GM12864 (cell line): Measurements from ENCODE around the gene NIPAL3.
"Not testable (repeated sequence)": the region's sequence is repeated elsewhere in the genome, so short reads cannot be mapped to it uniquely, and the experiment has no call there.

ENCODE experiments used
- DNase-seq: peaks from one replicate; pipeline ENCODE4 v3.0.0-alpha.2; 2011; ENCODE audit warnings: low read depth
- H3K4me3 ChIP-seq: 2 replicates; pipeline ENCODE4 v1.5.1; 2011; ENCODE audit warnings: mild to moderate bottlenecking, low read depth, low read length, control low read depth
- TF ChIP-seq, protein P1 (sequence below): IDR thresholded peaks from 2 replicates; pipeline ENCODE4 v1.5.1; 2011; ENCODE audit warnings: low read depth, mild to moderate bottlenecking, moderate library complexity, low read length, control low read depth, inconsistent platforms; ENCODE audit errors: missing control alignments

Gene NIPAL3

DNA sequence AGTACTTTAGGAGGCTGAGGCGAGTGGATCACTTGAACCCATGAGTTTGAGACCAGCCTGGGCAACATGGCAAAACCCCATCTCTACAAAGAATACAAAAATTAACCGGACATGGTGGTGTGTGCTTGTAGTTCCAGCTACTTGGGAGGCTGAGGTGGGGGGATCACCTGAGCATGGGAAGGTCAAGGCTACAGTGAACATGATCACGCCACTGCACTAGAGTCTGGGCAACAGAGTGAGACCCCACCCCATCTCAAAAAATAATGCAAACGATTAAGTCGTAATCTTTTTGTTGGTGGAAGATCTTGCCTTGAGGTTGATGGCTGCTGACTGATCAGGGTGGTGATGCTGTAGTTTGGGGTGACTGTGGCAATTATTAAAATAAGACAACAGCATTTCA lies 93.3 kb downstream of the NIPAL3 start:
- TF ChIP-seq, protein P1, sequence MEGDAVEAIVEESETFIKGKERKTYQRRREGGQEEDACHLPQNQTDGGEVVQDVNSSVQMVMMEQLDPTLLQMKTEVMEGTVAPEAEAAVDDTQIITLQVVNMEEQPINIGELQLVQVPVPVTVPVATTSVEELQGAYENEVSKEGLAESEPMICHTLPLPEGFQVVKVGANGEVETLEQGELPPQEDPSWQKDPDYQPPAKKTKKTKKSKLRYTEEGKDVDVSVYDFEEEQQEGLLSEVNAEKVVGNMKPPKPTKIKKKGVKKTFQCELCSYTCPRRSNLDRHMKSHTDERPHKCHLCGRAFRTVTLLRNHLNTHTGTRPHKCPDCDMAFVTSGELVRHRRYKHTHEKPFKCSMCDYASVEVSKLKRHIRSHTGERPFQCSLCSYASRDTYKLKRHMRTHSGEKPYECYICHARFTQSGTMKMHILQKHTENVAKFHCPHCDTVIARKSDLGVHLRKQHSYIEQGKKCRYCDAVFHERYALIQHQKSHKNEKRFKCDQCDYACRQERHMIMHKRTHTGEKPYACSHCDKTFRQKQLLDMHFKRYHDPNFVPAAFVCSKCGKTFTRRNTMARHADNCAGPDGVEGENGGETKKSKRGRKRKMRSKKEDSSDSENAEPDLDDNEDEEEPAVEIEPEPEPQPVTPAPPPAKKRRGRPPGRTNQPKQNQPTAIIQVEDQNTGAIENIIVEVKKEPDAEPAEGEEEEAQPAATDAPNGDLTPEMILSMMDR, result no peak
- no peak for DNase-seq
- H3K4me3 ChIP-seq, result no peak overlapping the region

DNA sequence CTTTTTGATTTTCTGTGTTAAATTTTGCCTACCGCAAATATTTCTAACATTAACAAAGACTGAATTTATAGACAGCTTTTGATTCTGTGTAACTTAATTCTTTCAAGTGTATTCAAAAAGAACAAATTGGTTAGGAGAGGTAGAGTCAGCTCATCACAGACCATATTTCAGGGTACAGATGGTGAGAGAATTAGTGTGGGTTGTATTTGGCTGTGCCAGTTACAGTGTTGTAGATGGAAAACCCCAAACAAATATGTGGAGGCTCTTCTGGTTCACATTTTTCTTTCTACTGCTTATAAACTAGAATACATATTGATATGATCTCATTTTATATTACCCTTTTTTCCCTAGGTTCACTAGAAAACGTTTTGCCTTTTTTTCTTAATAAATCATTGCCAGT lies 98.1 kb downstream of the NIPAL3 start:
- no peak overlapping the region for H3K4me3 ChIP-seq
- TF ChIP-seq, protein P1, result no peak
- no peak for DNase-seq

DNA sequence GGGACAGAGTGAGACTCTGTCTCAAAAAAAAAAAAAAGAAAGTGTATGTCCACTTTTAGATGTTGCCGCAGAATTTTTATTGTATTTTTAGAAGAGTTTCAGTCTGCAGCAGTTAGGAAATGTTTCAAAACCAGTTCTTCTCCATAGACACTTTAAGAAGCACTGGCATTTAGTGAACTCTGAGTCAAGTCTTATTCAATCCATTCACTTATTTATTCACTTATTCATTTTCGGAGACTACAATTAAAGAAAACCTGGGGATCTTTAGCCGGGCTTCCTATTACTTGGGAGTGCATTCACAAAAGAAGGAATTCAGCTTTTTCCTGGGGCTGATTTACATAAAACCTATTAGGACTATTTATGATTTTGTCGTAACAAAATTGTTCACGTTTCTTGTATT lies 99.3 kb downstream of the NIPAL3 start:
- TF ChIP-seq, protein P1, result no peak
- H3K4me3 ChIP-seq, result no peak overlapping the region
- no peak for DNase-seq

DNA sequence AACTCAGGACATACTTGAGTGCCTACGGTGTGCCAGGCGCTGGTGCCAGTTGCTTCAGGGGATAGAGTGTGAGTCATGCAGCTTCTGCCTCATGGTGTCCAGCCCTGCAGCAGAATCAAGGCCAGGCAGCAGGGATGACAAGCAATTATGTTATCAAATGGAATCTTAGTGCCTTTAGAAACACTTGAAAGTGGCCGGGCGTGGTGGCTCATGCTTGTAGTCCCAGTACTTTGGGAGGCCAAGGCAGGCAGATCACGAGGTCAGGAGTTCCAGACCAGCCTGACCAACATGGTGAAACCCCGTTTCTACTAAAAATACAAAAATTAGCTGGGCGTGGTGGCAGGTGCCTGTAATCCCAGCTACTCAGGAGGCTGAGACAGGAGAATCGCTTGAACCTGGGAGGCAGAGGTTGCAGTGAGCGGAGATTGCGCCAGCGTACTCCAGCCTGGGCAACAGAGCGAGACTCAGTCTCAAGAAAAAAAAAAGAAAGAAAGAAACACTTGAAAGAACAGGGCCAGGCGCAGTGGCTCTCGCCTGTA lies 100.1 kb downstream of the NIPAL3 start:
- not testable (repeated sequence) for DNase-seq, H3K4me3 ChIP-seq

DNA sequence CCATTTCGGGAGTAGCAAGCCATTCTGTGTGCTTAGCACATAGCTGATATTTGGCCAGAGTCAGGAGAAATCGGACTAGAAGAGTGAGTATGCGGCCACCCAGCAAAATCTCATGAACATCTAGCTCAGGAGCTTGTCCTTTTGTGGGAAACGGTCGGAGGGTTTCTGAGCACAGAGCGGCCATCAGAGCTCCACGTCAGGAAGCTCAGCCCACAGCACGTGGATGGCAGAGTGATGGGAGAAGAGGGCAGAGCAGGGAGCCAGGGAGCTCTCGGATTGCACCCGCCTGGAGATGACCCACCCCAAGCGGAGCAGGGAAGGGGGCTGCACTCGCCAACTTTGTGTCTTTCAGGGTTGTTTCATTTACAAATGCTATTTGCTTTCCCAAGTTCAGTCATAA lies 100.9 kb downstream of the NIPAL3 start:
- no peak for DNase-seq
- TF ChIP-seq, protein P1, result no peak
- H3K4me3 ChIP-seq, result no peak overlapping the region

DNA sequence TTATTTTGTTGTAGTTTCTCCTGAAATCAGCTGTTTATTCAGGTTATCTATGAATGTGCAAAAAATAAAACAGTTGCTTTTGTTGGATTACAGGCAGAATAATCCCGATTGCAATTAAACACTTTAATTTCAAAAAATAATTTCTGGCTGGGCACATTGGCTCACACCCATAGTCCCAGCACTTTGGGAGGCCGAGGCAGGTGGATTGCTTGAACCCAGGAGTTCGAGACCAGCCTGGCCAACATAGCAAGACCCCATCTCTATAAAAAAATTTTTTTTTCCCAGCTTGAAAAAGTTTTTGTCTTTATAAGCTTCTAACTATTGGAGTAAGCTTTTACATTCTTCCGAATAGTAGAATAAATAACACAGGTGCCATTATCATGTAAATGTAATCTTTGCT lies 102.3 kb downstream of the NIPAL3 start:
- TF ChIP-seq, protein P1, result no peak

DNA sequence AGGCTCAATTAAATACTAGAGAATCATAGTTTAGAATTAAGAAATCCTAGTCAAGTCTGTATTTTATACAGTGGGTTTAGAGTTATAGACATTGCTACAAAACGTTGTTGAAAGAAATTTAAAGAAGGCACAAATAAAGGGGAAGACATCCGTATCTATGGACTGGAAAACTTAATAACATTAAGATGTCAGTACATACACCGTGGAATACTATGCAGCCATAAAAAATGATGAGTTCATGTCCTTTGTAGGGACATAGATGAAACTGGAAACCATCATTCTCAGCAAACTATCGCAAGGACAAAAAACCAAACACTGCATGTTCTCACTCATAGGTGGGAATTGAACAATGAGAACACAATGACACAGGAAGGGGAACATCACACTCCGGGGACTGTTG lies 104.7 kb downstream of the NIPAL3 start:
- not testable (repeated sequence) for DNase-seq

More for the DNA sequence above, 102.3 kb downstream of the NIPAL3 start:
- DNase-seq, result no peak
- no peak overlapping the region for H3K4me3 ChIP-seq

More for the DNA sequence above, 104.7 kb downstream of the NIPAL3 start:
- not testable (repeated sequence) for H3K4me3 ChIP-seq
